Loucy (cell line): ENCODE measurements around the gene SLC22A15.

Experiments
- EZH2phosphoT487 ChIP-seq: fragments of 200-600 bp; IDR thresholded peaks from 2 replicates; pipeline ENCODE4 v1.6.1; 2018; ENCODE audit warnings: antibody characterized with exemption, mild to moderate bottlenecking, moderate library complexity, borderline replicate concordance
- TF ChIP-seq, protein P1 (sequence below): fragments of 200-600 bp; sonication (generic); conservative IDR thresholded peaks from 2 replicates; pipeline ENCODE4 v1.5.1; 2014; ENCODE audit warnings: mild to moderate bottlenecking, antibody characterized with exemption, low read length

- TF ChIP-seq, protein P1, sequence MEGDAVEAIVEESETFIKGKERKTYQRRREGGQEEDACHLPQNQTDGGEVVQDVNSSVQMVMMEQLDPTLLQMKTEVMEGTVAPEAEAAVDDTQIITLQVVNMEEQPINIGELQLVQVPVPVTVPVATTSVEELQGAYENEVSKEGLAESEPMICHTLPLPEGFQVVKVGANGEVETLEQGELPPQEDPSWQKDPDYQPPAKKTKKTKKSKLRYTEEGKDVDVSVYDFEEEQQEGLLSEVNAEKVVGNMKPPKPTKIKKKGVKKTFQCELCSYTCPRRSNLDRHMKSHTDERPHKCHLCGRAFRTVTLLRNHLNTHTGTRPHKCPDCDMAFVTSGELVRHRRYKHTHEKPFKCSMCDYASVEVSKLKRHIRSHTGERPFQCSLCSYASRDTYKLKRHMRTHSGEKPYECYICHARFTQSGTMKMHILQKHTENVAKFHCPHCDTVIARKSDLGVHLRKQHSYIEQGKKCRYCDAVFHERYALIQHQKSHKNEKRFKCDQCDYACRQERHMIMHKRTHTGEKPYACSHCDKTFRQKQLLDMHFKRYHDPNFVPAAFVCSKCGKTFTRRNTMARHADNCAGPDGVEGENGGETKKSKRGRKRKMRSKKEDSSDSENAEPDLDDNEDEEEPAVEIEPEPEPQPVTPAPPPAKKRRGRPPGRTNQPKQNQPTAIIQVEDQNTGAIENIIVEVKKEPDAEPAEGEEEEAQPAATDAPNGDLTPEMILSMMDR = no peak
- TF ChIP-seq EZH2phosphoT487 = no peak
Measured at GRCh38 chr1:116099919-116100318, 123.6 kb downstream of the SLC22A15 start.
